Motor neuron (in vitro differentiated cells): ENCODE measurements around the gene PSORS1C2. TPM values are rescaled to one million over a fixed set of nuclear protein-coding genes. Genes with fewer than 3 reads are reported as not detected.
"Not testable (repeated sequence)": the region's sequence is repeated elsewhere in the genome, so short reads cannot be mapped to it uniquely, and the experiment has no call there.

ENCODE experiments used
- ATAC-seq, 8 experiments: fragments of 200-7000 bp; cut with Tn5 transposase; replicated peaks in 6 of 8; 2 replicates each; pipeline ENCODE4 v1.8.0; 2021; ENCODE audit warnings: mild to moderate bottlenecking in 8 of 8, moderate library complexity in 8 of 8
- H3K27ac ChIP-seq, 2 donors: fragments of 250-450 bp; sonication (Bioruptor Pico); 2 replicates each; pipeline ENCODE4 v1.9.0; 2021; ENCODE audit warnings: antibody characterized with exemption in 2 of 2, mild to moderate bottlenecking in 2 of 2, moderate library complexity in 1 of 2
- H3K4me1 ChIP-seq, 2 donors: fragments of 250-450 bp; sonication (Bioruptor Pico); replicated peaks in 1 of 2; 2 replicates each; pipeline ENCODE4 v1.6.1; 2021; ENCODE audit warnings: antibody characterized with exemption in 2 of 2, mild to moderate bottlenecking in 2 of 2, moderate library complexity in 1 of 2
- H3K4me3 ChIP-seq, 5 donors: fragments of 250-450 bp; sonication (Bioruptor Pico); 2 replicates each; pipeline ENCODE4 v1.9.0; 2021; ENCODE audit warnings: antibody characterized with exemption in 5 of 5, mild to moderate bottlenecking in 5 of 5, moderate library complexity in 4 of 5
- WGBS, 10 experiments: fragments of 450-650 bp; shearing (Covaris generic); methylation state at CpG; one replicate each; pipeline ENCODE4 v1.0.0; 2022; 5-methylcytosine and 5-hydroxymethylcytosine counted together
- in situ Hi-C, 9 experiments: fragments of 400-800 bp; cut with MboI; loops; one replicate each; pipeline ENCODE4 v1.15.0; 2021; ENCODE audit warnings: low sequenced_read_pairs in 9 of 9, low pct_unique_long_range_greater_than_20kb in 2 of 9; ENCODE audit not compliant: unreplicated experiment in 9 of 9
- total RNA-seq, 8 experiments: library from RNA; unstranded; fragments of 300-600 nt; gene quantifications; 2 replicates each; pipeline versions ENCODE4 v1.2.3 to v1.2.4, GENCODE V29; 2022

PSORS1C2 gene
- total RNA-seq, 8 experiments from 2014 or later, result 0.27 to 0.81 (median 0.72) TPM; not detected in 4

- in situ Hi-C loops, result no loop called here
- Histone ChIP-seq H3K4me3 (no peak overlapping the region), H3K4me1 (peaks cover 12 to 13% of the 10 kb centered on the region in 2 donors), H3K27ac (no peak overlapping the region)
- WGBS, 10 experiments, result 0 to 67% (median 20%) methylated on average over 1 to 4 of the region's 5 CpGs; no CpG with 5 or more reads in 5 of the 10 experiments
- ATAC-seq, result peak in 2 of 8 experiments; percentile 31 to 38
These were observed 34.1 kb upstream of the PSORS1C2 start for GRCh38 chr6:31172973-31173384.

GRCh38 chr6:31171931-31172905 is 33.4 kb upstream of the PSORS1C2 start:
- in situ Hi-C loops, result no loop called here
- H3K27ac ChIP-seq, result no peak overlapping the region
- peak in 1 of 8 experiments; percentile 18 for ATAC-seq
- 9 to 67% (median 14%) methylated on average over 1 to 8 of the region's 16 CpGs; no CpG with 5 or more reads in 5 of the 10 experiments for WGBS, 10 experiments
- peaks cover 12 to 13% of the 10 kb centered on the region in 2 donors for H3K4me1 ChIP-seq
- H3K4me3 ChIP-seq, result no peak overlapping the region

- no peak overlapping the region for H3K4me3 ChIP-seq
- no peak overlapping the region for H3K27ac ChIP-seq
- WGBS, 10 experiments, result 29 to 96% (median 91%) methylated on average over 2 to 5 of the region's 10 CpGs; no CpG with 5 or more reads in 4 of the 10 experiments
- in situ Hi-C loops, result no loop called here
- ATAC-seq, result peak in 1 of 8 experiments; percentile 24
- peaks cover 12 to 13% of the 10 kb centered on the region in 2 donors for H3K4me1 ChIP-seq
These were observed 32.3 kb upstream of the PSORS1C2 start for GRCh38 chr6:31170987-31171671.

GRCh38 chr6:31170600-31170881 is 31.7 kb upstream of the PSORS1C2 start, which contains the start of gene POU5F1:
POU5F1 (minus strand) TSS chr6:31170682; CDS start chr6:31170620, 62 bp downstream.
- WGBS, 10 experiments, result 80% methylated on average over 1 of the region's 9 CpGs; no CpG with 5 or more reads in 9 of the 10 experiments
- Histone ChIP-seq H3K4me3 (peak within 1 kb of the TSS in 1 of 5 donors; percentile 29), H3K27ac (no peak within 1 kb of the TSS), H3K4me1 (peaks cover 12 to 13% of the 10 kb centered on the region in 2 donors)
- no peak for ATAC-seq
- in situ Hi-C loops, result no loop called here

GRCh38 chr6:31169858-31170599 is 31.2 kb upstream of the PSORS1C2 start:
- Histone ChIP-seq H3K4me1 (peaks cover 12 to 13% of the 10 kb centered on the region in 2 donors), H3K4me3 (peak overlapping the region in 1 of 5 donors; percentile 29)
- in situ Hi-C loops, H3K27ac ChIP-seq: not testable (repeated sequence)
- 23 to 93% (median 71%) methylated on average over 2 to 15 of the region's 23 CpGs; no CpG with 5 or more reads in 4 of the 10 experiments for WGBS, 10 experiments
- peak in 6 of 8 experiments; percentile 26 to 93 (median 63) for ATAC-seq

GRCh38 chr6:31169123-31169857 is 30.4 kb upstream of the PSORS1C2 start:
- peaks cover 12 to 13% of the 10 kb centered on the region in 2 donors for H3K4me1 ChIP-seq
- no peak overlapping the region for H3K4me3 ChIP-seq
- in situ Hi-C loops, result no loop called here
- peak in 3 of 8 experiments; percentile 22 to 60 (median 34) for ATAC-seq
- WGBS, 10 experiments, result 35 to 100% (median 56%) methylated on average over 1 to 9 of the region's 10 CpGs; no CpG with 5 or more reads in 2 of the 10 experiments
- no peak overlapping the region for H3K27ac ChIP-seq

GRCh38 chr6:31168606-31169005 is 29.7 kb upstream of the PSORS1C2 start:
- WGBS, 10 experiments, result 70 to 100% (median 85%) methylated on average over 1 to 2 of the region's 3 CpGs; no CpG with 5 or more reads in 4 of the 10 experiments
- H3K4me1 ChIP-seq, result peaks cover 12 to 13% of the 10 kb centered on the region in 2 donors
- in situ Hi-C loops, result no loop called here
- no peak overlapping the region for H3K4me3 ChIP-seq
- no peak for ATAC-seq
- H3K27ac ChIP-seq, result no peak overlapping the region

- Histone ChIP-seq H3K4me3 (no peak overlapping the region), H3K27ac (no peak overlapping the region), H3K4me1 (no peaks in the 10 kb centered on the region)
- ATAC-seq, result no peak
- WGBS, 10 experiments, result 40 to 100% (median 67%) methylated on average over 1 to 2 of the region's 5 CpGs; no CpG with 5 or more reads in 5 of the 10 experiments
- in situ Hi-C loops, result no loop called here
These were observed 27.1 kb upstream of the PSORS1C2 start for GRCh38 chr6:31165986-31166385.

GRCh38 chr6:31165064-31165832 is 26.4 kb upstream of the PSORS1C2 start:
- peak in 3 of 8 experiments; percentile 44 to 69 (median 49) for ATAC-seq
- H3K4me3 ChIP-seq, H3K4me1 ChIP-seq: not testable (repeated sequence)

GRCh38 chr6:31164475-31165063 is 25.7 kb upstream of the PSORS1C2 start:
- peak in 4 of 8 experiments; percentile 23 to 92 (median 79) for ATAC-seq
- 100% methylated on average over 1 to 4 of the region's 9 CpGs; no CpG with 5 or more reads in 8 of the 10 experiments for WGBS, 10 experiments
- H3K4me3 ChIP-seq, H3K27ac ChIP-seq, H3K4me1 ChIP-seq, in situ Hi-C loops: not testable (repeated sequence)

More at GRCh38 chr6:31165064-31165832, 26.4 kb upstream of the PSORS1C2 start:
- H3K27ac ChIP-seq, in situ Hi-C loops: not testable (repeated sequence)
- WGBS, 10 experiments, result 40 to 100% (median 85%) methylated on average over 1 to 7 of the region's 17 CpGs; no CpG with 5 or more reads in 3 of the 10 experiments

- H3K27ac ChIP-seq, result no peak overlapping the region
- no peak overlapping the region for H3K4me3 ChIP-seq
- H3K4me1 ChIP-seq, result peaks cover 2% of the 10 kb centered on the region in 2 donors
- ATAC-seq, result no peak
- in situ Hi-C loops, result no loop called here
These were observed 25.1 kb upstream of the PSORS1C2 start for GRCh38 chr6:31163922-31164321.
